ENCODE results near the gene TYROBP.

TYROBP gene

DNA sequence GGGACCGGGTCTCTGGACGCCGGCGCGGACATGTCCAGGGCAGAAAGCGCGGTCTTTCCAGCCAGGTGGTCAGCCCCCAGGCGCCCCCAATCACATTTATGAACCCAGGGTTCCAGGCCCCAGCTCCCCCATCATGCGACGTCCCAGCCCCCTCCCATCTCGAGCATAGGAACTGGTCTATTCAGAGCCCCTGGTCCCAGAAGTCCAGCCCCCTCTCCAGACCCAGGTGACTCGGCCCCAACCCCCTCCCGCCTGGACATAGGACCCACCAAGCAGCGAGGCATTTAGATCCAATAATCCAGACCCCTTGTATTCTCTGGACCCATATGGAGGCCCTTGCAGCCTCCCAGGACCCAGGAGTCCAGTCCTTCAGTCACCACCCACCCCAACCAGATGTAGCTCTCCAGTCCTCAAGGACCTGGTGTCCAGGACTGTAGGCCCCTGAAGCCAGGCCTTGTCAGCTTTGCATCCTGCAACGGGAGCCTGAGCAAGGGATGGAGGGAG, 39.2 kb downstream of the TYROBP start:
- peak overlapping the region; percentile 54 for H3K4me2 ChIP-seq (ENCODE audit: low read depth, low read length, poor library complexity, severe bottlenecking)
- no peaks in the 10 kb centered on the region for H3F3A ChIP-seq (ENCODE audit: low read depth)
- TF ChIP-seq, protein P1, sequence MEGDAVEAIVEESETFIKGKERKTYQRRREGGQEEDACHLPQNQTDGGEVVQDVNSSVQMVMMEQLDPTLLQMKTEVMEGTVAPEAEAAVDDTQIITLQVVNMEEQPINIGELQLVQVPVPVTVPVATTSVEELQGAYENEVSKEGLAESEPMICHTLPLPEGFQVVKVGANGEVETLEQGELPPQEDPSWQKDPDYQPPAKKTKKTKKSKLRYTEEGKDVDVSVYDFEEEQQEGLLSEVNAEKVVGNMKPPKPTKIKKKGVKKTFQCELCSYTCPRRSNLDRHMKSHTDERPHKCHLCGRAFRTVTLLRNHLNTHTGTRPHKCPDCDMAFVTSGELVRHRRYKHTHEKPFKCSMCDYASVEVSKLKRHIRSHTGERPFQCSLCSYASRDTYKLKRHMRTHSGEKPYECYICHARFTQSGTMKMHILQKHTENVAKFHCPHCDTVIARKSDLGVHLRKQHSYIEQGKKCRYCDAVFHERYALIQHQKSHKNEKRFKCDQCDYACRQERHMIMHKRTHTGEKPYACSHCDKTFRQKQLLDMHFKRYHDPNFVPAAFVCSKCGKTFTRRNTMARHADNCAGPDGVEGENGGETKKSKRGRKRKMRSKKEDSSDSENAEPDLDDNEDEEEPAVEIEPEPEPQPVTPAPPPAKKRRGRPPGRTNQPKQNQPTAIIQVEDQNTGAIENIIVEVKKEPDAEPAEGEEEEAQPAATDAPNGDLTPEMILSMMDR (conservative IDR thresholded peaks at IDR 0.05; ENCODE audit: low read length), result no peak
- TF ChIP-seq EZH2phosphoT487 (IDR thresholded peaks at IDR 0.05; ENCODE audit: borderline replicate concordance), result no peak
- no peaks in the 10 kb centered on the region for H3K9me3 ChIP-seq (ENCODE audit: insufficient read depth, low read depth, low read length)
- no peaks in the 10 kb centered on the region for H3K27me3 ChIP-seq (ENCODE audit: insufficient read depth, low read length, poor library complexity, severe bottlenecking)
- H3K36me3 ChIP-seq (ENCODE audit: insufficient read depth, low read length), result no peaks in the 10 kb centered on the region
- H3K4me3 ChIP-seq (ENCODE audit: low read length, poor library complexity, severe bottlenecking), result peak overlapping the region; percentile 43
- no peak overlapping the region for H2AFZ ChIP-seq (ENCODE audit: low read length)
- H3K9me2 ChIP-seq (replicated peaks; ENCODE audit: low read depth, low read length), result no peaks in the 10 kb centered on the region
- no peaks in the 10 kb centered on the region for H3K79me2 ChIP-seq (ENCODE audit: insufficient read depth, low read length)
- no peaks in the 10 kb centered on the region for H4K20me1 ChIP-seq (ENCODE audit: insufficient read depth, low read length, poor library complexity, severe bottlenecking)
- H3K4me1 ChIP-seq (ENCODE audit: insufficient read depth, low read length, poor library complexity, severe bottlenecking), result no peaks in the 10 kb centered on the region
- H3K9ac ChIP-seq (ENCODE audit: low read depth, low read length, poor library complexity, severe bottlenecking), result no peak overlapping the region

DNA sequence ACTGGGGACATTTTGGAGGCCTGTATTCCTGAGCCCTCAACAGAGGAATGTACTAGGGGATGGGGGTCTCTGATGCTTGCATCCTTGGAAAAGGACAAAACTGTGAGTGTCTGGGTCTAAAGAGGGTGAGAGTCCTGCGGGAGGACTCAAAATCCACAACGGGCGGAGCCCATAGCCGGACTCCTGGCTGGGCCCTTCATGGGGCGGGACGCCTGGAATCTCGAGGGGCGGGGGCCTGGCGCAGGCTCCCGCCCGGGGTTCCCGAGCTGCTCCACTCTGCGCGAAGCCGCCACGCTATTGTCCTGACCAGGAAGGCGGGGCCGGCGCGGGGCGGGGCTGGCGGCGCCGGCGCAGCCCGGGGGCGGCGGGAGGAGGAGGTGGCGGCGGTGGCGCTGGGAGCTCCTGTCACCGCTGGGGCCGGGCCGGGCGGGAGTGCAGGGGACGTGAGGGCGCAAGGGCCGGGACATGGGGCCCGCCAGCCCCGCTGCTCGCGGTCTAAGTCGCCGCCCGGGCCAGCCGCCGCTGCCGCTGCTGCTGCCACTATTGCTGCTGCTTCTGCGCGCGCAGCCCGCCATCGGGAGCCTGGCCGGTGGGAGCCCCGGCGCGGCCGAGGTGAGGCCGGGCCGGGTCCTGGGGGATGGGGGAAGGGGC, 39.8 kb downstream of the TYROBP start, which contains the start of gene APLP1:
Gene APLP1 (plus strand): TSS at position 403 of the 651 bp plus-strand sequence. CDS start 63 bp downstream, at position 466.
- H3K36me3 ChIP-seq (ENCODE audit: insufficient read depth, low read length), result no peaks in the 10 kb centered on the region

DNA sequence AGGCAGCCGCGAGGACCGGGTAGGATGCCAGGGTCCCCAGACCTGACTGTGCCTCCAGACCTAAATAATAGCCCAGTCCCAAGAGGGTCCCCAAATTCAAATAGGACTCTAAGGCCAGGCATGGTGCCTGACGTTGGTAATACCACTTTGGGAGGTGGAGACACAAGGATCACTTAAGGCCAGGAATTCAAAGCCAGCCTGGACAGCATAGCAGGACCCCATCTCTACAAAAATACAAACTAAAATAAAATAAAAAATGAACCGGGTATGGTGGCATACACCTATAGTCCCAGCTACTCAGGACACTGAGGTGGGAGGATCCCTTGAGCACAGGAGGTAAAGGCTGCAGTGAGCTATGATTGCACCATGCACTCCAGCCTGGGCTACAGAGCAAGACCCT, 45.1 kb downstream of the TYROBP start:
- no peaks in the 10 kb centered on the region for H3K36me3 ChIP-seq (ENCODE audit: insufficient read depth, low read length)
- TF ChIP-seq, protein P1 (conservative IDR thresholded peaks at IDR 0.05; ENCODE audit: low read length), result no peak
- no peak for TF ChIP-seq EZH2phosphoT487 (IDR thresholded peaks at IDR 0.05; ENCODE audit: borderline replicate concordance)
- no peaks in the 10 kb centered on the region for H3K27me3 ChIP-seq (ENCODE audit: insufficient read depth, low read length, poor library complexity, severe bottlenecking)
- no peaks in the 10 kb centered on the region for H3K79me2 ChIP-seq (ENCODE audit: insufficient read depth, low read length)
- no peak overlapping the region for H3K9ac ChIP-seq (ENCODE audit: low read depth, low read length, poor library complexity, severe bottlenecking)
- H3K9me3 ChIP-seq (ENCODE audit: insufficient read depth, low read depth, low read length), result no peaks in the 10 kb centered on the region
- no peaks in the 10 kb centered on the region for H3K4me1 ChIP-seq (ENCODE audit: insufficient read depth, low read length, poor library complexity, severe bottlenecking)
- H3K4me3 ChIP-seq (ENCODE audit: low read length, poor library complexity, severe bottlenecking), result no peak overlapping the region
- no peak overlapping the region for H2AFZ ChIP-seq (ENCODE audit: low read length)
- no peaks in the 10 kb centered on the region for H3K9me2 ChIP-seq (replicated peaks; ENCODE audit: low read depth, low read length)
- no peaks in the 10 kb centered on the region for H3F3A ChIP-seq (ENCODE audit: low read depth)
- no peaks in the 10 kb centered on the region for H4K20me1 ChIP-seq (ENCODE audit: insufficient read depth, low read length, poor library complexity, severe bottlenecking)
- no peak overlapping the region for H3K4me2 ChIP-seq (ENCODE audit: low read depth, low read length, poor library complexity, severe bottlenecking)

More for the DNA sequence above, 39.8 kb downstream of the TYROBP start, which contains the start of gene APLP1:
- no peaks in the 10 kb centered on the region for H4K20me1 ChIP-seq (ENCODE audit: insufficient read depth, low read length, poor library complexity, severe bottlenecking)
- no peaks in the 10 kb centered on the region for H3K9me3 ChIP-seq (ENCODE audit: insufficient read depth, low read depth, low read length)
- H3K27me3 ChIP-seq (ENCODE audit: insufficient read depth, low read length, poor library complexity, severe bottlenecking), result no peaks in the 10 kb centered on the region
- H3K9ac ChIP-seq (ENCODE audit: low read depth, low read length, poor library complexity, severe bottlenecking), result no peak within 1 kb of the TSS
- no peak within 1 kb of the TSS for H2AFZ ChIP-seq (ENCODE audit: low read length)
- H3K79me2 ChIP-seq (ENCODE audit: insufficient read depth, low read length), result no peaks in the 10 kb centered on the region
- H3K4me3 ChIP-seq (ENCODE audit: low read length, poor library complexity, severe bottlenecking), result peak within 1 kb of the TSS; percentile 43
- peak within 1 kb of the TSS; percentile 54 for H3K4me2 ChIP-seq (ENCODE audit: low read depth, low read length, poor library complexity, severe bottlenecking)
- TF ChIP-seq EZH2phosphoT487 (IDR thresholded peaks at IDR 0.05; ENCODE audit: borderline replicate concordance), result no peak
- TF ChIP-seq, protein P1 (conservative IDR thresholded peaks at IDR 0.05; ENCODE audit: low read length), result no peak
- H3K4me1 ChIP-seq (ENCODE audit: insufficient read depth, low read length, poor library complexity, severe bottlenecking), result no peaks in the 10 kb centered on the region
- H3F3A ChIP-seq (ENCODE audit: low read depth), result no peaks in the 10 kb centered on the region
- no peaks in the 10 kb centered on the region for H3K9me2 ChIP-seq (replicated peaks; ENCODE audit: low read depth, low read length)

All from Loucy (cell line).